GM18951 (cell line): ENCODE data around the gene YPEL1.

Experiments used
- POLR2A ChIP-seq: IDR thresholded peaks from 4 replicates; pipeline ENCODE4 v1.6.1; 2011; ENCODE audit warnings: mild to moderate bottlenecking; ENCODE audit not compliant: insufficient read length, insufficient read depth; ENCODE audit errors: extremely low read depth
- in situ Hi-C: fragments of 300-500 bp; cut with MboI; formaldehyde crosslinking; loops from one replicate; pipeline ENCODE4 v1.12.0; 2022; ENCODE audit warnings: low sequenced_read_pairs, mixed read lengths, inconsistent platforms; ENCODE audit not compliant: unreplicated experiment

YPEL1 gene, protein sequence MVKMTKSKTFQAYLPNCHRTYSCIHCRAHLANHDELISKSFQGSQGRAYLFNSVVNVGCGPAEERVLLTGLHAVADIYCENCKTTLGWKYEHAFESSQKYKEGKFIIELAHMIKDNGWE

DNA sequence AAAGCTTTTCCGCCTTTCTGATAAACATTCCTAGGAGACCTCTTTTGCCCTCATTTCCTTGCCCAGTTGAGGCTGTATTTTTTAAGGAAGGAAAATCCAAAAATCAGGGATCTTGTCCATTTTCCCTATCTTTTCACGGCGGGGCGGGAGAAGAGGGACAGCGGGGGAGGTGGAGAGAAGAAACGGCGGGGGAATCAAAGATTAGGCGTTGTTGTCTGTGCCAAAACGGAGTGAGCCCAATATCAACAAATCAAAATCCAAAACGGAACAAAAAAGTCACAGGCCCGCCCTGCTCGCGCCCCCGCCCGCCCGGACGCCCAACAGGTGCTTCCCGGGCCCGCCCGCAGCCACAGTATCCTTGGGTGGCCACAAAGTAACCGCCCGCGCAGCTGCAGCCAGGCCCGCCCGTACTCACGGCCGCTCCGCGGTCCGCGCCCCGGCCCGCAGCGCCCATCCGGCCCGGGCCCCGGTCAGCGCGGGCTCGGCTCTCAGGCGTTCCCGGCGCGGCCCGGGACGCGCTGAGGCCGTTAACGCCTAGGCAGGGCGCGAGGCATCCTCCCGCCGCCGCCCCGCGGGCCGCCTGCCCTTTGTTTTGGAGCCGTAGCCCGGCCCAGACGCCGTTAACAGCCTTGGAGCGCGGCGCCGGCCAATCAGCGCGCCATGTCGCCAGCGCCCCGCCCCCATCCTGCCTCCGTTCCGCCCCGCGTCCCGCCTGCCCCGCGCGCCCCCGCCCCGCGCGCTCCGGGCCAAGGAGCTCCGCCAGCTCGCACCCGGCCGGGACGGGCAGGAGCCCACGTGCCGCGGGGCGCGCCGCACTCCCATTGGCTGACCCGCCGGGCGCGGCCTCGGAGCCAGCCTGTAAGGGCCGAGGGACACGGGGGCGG, at the start of gene YPEL1:
Gene YPEL1, minus strand, starts transcription at position 595 of the 884 bp plus-strand sequence. CDS start 25,050 bp downstream, outside the sequence.
- in situ Hi-C loops, result no loop called here
- TF ChIP-seq POLR2A, result peak; percentile 59

DNA sequence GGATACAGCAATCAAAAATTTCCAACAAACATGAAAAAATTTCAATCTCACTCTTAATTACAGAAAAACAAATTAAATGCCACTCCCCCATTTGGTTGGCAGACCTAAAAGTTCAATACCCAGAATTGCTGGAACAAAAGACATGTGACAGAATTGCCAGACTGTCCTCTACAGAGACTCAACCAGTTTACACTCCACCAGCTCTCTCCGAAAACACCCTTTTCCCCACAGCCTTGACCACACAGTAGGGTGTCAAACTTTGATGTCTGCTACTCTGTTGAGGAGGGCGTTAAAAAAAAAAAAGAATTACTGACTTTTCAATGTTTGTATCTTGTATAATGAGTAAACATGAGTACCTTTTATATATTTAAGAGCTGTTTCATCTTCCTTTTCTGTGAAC, 44.7 kb upstream of the YPEL1 start:
- no peak for TF ChIP-seq POLR2A
- in situ Hi-C loops, result no loop called here

DNA sequence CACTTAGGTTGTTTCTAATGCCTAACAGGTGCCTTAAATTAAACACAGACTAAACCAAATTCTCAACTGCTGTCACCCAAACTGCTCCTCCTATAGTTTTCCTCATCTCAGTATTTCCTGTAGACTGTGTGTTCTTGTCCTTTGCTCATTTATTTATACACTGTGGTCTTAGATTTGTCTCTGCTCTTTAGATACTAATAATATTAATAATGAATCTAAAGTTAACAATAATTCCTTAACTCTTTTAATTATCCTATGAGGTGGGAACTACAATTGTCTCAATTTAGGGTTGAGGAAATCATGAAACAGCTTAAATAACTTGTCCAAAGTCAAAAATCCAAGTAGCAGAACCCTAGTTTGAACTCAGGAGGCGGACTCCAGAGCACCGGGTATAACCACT, 43.9 kb upstream of the YPEL1 start:
- in situ Hi-C loops, result no loop called here
- no peak for TF ChIP-seq POLR2A

DNA sequence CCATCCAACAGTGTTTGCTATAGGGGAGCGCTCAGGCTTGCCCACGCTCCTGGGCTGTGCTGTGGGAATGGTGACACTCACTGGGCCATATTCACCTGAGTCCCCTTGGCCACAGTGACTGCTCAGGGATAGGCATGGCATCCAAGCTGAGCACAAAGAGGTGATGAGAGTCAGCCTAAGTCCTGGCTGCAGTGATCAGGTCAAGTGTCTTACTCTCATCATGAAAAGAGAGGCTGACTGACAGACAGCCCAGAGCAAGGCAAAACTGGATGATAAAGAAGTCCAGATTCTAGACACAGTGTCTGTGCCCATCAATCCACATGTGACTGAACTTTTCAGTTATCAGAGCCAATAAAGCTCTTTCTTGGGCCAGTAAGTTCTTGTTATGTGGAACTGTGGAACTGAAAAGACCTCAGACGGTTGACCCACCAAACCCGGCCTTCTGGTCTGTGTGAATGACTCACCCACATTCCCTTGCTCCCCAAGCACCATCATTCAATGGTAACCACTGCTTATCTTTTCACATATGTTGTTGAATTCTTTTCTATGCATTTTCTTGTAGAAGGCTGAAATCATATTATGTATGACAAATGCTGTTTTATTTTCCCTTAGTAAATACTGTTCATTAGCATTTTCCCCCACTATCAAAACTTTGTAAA, 43.2 kb upstream of the YPEL1 start:
- TF ChIP-seq POLR2A, result no peak
- in situ Hi-C loops, result no loop called here

DNA sequence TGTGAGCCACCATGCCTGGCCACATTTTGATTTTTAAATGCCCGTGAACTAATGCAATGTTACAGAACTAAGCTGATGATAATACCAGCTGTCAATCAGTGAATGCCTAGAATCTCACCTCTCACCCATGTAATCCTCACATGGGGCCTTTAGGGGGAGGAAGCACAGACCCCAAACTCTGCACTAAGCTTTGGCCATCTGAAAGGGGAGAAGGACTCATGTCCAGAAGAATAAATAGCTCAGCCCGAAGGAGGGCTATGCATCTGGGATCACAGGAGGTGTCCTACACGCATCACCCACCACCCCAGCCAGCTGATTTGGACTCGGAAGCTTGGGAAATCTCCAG, 36.0 kb upstream of the YPEL1 start:
- in situ Hi-C loops, result no loop called here
- TF ChIP-seq POLR2A, result no peak

DNA sequence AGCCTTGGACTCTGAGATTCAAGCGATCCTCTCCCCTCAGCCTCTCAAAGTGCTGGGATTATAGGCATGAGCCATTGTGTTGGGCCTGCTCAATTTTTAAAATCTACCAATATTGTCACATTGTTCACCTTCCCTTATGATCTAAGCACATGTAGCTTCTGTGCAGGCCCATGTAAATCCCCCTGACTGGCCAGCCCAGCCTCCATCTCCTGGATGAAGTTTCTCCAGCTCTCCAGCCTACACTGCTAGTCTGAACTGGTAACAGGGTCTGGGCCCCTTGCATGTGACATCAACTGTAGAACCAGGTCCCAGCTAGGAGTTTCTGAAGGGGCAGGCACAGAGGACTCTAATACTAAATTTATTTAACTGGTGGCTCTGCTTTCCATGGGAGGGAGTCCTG, 32.8 kb upstream of the YPEL1 start:
- in situ Hi-C loops, result no loop called here
- no peak for TF ChIP-seq POLR2A

DNA sequence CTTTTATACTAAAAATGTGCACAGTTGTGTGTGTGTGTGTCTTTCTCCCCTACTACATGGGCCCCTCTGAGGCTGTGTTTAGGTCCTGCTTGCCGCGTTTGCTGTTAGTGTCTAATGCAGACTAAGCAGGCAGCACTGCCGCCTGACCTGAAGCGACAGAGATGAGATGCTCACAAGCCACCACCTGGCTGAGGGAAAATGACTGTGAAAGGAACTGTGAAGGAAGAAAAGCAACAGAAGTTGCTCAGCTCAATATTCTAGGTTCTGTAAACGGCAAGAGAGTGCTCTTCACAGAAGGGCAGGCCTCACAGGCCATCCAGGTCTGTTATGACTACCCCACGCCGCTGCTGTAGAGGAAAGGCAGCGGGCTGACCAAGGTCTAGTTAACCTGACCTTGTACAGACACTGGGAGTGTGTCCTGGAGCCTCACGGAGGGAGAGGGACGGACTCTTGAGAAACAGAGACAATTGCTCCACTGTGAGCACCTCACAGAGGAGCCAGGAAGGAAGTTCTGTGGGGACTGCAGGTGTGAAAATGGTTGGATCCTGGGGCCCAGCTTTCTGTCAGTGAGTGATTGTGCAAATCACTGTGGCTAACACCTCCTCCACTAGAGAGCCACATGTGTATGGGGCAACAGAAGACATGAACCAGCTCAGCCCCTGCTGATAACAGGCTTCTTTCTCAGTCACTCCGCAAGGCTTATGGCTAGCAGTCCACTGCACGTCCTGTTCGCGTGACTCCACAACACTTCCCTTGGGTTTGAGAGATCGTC, 31.3 kb upstream of the YPEL1 start:
- in situ Hi-C loops, result no loop called here
- TF ChIP-seq POLR2A, result no peak

DNA sequence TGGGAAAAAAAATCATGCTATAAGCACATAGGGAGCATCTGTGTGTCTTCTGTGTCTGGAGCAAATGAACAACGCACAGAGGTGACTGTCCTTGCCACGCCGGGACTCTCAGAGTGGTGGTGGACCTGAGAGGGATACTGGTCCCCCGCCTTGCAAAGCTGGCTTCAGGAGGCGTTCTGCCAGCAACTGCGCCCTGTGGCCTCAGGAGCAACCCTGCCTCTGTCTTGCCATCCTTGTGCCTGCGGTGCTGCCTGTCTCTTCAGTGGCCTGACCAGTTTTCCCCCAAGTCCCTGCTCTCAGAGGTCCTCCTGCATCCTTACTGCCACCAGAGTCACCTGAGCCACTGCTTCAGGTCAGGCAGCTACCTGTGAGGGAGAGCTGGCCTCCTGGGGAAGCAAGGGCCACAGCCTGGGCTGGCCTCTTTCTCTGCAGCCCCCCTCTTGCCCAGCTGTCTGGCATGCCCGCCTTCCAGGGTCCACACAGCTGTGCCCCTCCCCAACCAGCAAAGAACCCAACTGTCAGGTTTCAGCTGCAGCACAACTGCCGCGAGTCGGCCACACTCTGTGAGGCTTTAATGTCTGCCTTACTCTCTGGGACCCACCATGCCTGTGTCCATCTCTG, 30.4 kb upstream of the YPEL1 start:
- no peak for TF ChIP-seq POLR2A
- in situ Hi-C loops, result no loop called here

DNA sequence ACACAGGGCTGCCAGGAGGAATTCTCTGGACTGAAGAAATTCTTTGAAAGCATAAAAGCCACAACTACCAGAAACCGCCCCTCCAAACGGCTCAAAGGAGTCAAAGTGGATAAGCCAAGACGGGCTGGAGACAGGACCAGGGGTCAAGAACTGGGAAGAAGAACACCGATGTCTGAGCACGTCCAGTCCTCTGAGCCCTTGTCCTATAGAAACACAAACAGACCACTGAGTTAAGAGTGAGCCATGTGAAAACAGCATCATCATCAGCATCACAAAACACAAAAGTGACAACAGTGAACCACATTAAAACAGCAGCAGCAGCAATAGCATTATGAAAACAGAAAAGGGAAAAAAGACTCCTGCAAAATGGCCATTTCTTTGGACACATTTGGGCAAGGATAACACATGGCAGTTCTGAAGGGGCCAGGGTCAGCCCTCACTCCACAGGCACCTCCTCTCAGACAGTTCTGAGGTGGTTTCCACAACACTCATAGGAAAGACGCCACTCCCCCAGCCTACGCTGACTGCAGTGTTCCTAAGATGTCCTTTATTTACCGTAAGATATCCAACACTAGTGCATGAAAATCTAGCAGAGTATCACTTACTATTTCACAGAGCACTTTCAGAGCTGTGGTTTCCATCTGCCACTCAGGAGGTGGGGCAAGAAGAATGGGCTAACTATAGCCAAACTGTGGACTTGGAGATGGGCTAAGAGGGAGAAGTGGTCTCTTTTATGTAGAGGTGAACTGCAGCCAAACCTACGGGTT, 28.6 kb upstream of the YPEL1 start:
- TF ChIP-seq POLR2A, result no peak
- in situ Hi-C loops, result no loop called here

DNA sequence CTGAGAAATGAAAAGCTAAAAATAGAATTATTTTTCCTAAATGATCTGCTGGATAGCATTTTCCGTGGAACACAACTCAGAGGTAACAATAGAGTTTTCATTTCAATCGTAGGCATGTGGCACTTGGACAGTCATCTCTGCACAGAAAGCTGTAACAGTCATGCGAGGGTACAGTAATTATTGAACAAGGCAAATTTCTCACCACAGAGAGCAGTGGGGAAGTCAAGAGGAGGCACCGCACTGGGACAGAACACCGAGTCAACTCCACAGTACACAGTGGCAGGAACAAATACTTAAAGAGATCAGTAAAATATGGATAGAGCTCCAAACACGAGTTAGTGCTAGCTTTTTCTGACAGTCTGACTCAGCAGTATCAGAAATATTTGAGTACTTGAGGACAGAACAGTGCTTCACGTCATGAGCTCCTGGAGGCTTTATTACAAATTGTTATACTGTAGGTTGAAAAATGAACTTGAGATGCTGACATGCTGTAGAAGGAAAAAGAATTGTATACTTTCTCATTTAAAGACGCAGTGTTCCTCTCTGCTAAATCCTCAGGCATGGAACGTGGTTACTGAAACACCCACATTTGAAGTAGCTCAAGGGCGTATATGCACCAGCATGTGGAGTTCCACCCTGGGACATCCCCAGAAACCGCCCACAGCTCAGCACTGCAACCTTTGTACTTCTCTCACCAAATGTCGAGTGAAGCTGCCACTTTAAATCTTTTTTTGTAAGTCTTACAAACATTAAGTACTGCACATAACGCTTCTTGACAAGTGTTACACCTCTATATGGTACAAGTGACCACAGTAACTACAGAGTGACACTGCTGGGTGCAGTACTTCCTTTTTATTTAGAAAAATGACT, 27.4 kb upstream of the YPEL1 start:
- in situ Hi-C loops, result no loop called here
- no peak for TF ChIP-seq POLR2A

DNA sequence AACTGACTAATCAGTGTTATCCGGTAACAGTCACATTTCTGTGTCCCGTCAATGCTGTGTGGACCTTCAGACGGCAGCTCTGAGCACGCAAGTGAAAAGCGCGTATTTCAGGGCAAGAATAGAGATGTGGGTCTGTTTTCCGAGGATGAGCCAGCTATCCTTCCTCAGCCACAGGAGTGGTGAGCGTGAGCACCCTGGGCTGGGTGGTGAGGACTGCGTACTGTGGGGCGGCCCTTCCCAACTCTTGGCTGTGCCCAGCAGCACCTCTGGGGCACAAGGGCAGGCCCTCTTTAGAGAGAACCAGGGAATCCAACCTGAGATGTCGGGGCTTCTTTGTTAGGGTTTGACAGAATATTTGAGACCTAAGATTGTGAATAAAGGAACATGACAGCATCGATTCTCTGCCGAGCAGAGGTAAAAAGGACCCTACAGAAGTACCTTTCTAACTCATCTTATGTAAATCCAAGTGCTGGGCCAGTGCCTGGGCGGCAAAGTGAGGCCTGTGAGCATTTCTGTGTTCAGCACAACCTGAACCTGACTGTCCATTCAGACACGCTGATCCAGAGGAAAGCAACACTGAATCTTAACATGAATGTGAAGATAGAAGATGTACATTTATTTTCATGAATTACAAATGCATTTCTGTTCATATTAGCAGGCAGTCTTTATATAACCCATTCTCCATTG, 26.5 kb upstream of the YPEL1 start:
- TF ChIP-seq POLR2A, result no peak
- in situ Hi-C loops, result no loop called here
